ES-I3 (cell line): ENCODE measurements around the gene PGPEP1.

Experiments used
- H3K36me3 ChIP-seq: 2 replicates; pipeline ENCODE4 v1.6.1; 2013; ENCODE audit warnings: mild to moderate bottlenecking, low read length, control low read depth, moderate library complexity; ENCODE audit not compliant: insufficient read depth
- H3K4me1 ChIP-seq: 2 replicates; pipeline ENCODE4 v1.6.1; 2013; ENCODE audit warnings: mild to moderate bottlenecking, control low read depth, low read length; ENCODE audit not compliant: insufficient read depth
- H3K9ac ChIP-seq: 2 replicates; pipeline ENCODE4 v1.6.1; 2013; ENCODE audit warnings: low read depth, mild to moderate bottlenecking, low read length, moderate library complexity
- H3K9me3 ChIP-seq: 2 replicates; pipeline ENCODE4 v1.6.1; 2013; ENCODE audit warnings: mild to moderate bottlenecking, low read length, moderate library complexity; ENCODE audit not compliant: control insufficient read depth, insufficient read depth

The PGPEP1 gene

GRCh38 chr19:18340190-18340989, at the start of gene PGPEP1:
Gene PGPEP1 (plus strand): TSS chr19:18340598. CDS start chr19:18340682, 84 bp downstream.
- Histone ChIP-seq H3K4me1 (peaks cover 8% of the 10 kb centered on the region; the same call in 1 of the 2 replicates), H3K36me3 (no peaks in the 10 kb centered on the region), H3K9ac (peak within 1 kb of the TSS; percentile 78), H3K9me3 (no peaks in the 10 kb centered on the region)

DNA sequence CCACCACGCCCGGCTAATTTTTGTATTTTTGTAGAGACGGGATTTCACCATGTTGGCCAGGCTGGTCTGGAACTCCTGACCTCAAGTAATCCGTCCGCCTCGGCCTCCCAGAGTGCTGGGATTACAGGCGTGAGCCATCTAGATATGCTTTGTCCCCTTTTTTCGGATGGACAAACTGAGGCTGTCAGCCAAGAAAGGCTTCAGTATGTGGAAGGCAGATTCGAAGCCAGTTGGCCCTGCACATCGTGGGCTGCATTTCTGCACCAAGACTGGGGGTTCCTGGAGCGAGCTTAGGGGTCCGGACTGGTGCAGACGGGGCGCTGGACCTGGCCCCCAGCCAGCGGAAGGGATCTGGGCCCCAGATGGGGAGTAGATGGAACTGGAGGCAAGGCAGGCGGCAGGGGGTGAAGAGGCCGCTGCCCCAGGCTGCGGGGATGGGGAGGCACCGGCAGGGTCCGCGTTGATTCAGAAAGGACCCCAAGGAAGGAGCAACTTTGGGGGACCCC, 49.3 kb upstream of the PGPEP1 start:
- Histone ChIP-seq H3K9me3 (no peaks in the 10 kb centered on the region), H3K36me3 (no peaks in the 10 kb centered on the region), H3K4me1 (peaks cover 14% of the 10 kb centered on the region), H3K9ac (peak overlapping the region; percentile 94)

DNA sequence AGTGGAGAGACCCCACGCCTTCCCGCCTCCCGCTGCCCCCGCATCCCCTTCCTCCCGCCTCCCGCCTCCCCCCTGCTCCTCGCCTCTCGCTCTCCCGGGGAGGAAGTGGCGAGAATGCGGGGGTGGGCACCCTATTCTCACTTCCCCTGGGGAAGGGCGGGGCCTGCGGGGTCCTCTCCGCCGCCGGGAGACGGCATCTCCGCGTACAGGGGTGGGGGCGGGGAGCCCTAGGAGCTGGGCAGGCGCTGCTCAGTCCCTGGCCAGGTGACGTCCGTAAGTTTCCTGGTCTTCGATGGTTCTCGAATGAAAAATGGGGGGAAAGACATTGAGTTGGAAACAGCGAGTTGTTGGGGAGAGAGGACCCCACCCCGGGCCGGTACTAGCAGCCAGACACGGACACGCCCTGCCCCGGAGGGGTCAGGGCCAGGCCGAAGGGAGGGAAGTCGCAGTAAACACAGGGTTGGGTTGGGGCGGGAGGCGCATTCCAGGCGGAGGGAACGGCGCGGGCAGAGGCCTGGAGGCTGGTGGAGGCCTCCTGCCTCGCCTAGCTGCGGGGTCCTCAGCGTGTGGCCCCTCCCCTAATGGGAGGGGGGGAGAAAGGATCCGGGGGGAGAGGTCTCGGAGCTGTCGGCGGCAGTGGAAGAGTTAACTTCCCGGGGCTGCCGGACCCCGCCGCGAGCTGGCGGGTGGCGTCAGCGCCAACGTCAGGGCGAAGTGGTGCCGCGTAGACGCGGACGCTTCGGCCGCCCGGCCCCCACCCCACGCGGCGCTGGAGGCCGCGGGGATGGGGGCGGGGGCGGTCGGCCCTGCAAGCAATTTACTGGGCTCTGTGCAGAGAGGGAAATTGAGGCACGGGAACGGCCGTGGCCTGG, 48.6 kb upstream of the PGPEP1 start:
- H3K4me1 ChIP-seq: peaks cover 11% of the 10 kb centered on the region
- H3K36me3 ChIP-seq: no peaks in the 10 kb centered on the region
- H3K9ac ChIP-seq: peak overlapping the region; percentile 94
- no peaks in the 10 kb centered on the region for H3K9me3 ChIP-seq

DNA sequence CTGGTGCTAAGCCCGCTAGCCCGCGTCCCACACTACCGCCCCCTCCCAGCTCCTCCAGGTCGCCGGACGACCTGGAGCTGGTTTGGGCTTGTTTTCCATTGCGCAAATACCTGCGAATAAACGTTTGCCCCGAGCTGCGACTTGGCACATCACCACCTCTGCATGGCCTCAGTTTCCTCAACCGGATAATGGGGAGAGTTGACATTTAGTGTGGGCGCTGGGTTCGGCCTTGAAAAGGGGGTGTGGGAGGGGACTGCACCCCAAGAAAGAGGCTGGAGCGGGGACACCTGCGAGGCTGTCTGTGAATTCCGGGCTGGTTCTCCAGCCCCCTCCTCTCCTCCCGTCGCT, 48.0 kb upstream of the PGPEP1 start:
- H3K9ac ChIP-seq: peak overlapping the region; percentile 94
- H3K36me3 ChIP-seq: no peaks in the 10 kb centered on the region
- peaks cover 11% of the 10 kb centered on the region for H3K4me1 ChIP-seq
- no peaks in the 10 kb centered on the region for H3K9me3 ChIP-seq

DNA sequence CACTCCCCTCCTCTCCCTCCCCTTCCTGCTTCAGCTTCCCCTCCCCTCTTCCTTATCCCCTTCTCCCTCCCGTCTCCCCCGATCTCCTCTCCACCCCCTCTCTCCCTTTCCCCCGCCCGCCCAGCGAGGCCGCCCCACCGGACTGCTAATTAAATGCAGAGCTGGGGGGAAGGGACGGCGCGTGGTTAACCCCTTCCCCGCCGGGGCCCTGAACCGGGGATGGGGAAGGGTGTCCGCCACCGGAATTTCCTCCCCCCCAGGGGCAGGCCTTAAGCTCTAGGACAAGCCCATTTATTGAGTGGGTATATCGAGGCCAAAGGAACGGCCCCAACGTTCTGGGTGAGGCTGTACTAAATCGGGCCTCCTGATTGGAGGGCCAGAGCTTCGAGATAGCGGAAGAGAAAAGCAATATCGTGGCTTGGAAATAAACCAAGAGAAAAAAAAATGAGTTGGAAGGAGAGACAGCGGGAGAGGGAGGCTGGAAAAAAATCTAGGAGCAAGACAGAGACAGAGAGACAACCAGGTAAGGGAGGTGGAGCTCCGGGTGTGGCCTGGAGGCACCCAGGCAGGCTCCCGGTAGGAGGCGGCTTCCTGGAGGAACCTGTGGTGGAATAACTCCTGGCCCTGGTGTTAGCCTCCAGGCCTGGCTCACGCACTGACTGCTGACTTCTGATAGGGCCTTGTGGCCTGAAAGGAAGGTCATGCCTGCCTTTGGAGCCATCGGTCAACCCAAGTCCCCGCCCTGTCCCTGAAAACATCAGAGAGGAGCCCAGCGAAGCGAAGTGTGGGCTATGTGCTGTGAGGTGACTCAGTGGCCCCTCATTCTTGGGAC, 47.4 kb upstream of the PGPEP1 start:
- H3K4me1 ChIP-seq: peaks cover 11% of the 10 kb centered on the region
- H3K9ac ChIP-seq: peak overlapping the region; percentile 94
- H3K9me3 ChIP-seq: no peaks in the 10 kb centered on the region
- H3K36me3 ChIP-seq: no peaks in the 10 kb centered on the region

DNA sequence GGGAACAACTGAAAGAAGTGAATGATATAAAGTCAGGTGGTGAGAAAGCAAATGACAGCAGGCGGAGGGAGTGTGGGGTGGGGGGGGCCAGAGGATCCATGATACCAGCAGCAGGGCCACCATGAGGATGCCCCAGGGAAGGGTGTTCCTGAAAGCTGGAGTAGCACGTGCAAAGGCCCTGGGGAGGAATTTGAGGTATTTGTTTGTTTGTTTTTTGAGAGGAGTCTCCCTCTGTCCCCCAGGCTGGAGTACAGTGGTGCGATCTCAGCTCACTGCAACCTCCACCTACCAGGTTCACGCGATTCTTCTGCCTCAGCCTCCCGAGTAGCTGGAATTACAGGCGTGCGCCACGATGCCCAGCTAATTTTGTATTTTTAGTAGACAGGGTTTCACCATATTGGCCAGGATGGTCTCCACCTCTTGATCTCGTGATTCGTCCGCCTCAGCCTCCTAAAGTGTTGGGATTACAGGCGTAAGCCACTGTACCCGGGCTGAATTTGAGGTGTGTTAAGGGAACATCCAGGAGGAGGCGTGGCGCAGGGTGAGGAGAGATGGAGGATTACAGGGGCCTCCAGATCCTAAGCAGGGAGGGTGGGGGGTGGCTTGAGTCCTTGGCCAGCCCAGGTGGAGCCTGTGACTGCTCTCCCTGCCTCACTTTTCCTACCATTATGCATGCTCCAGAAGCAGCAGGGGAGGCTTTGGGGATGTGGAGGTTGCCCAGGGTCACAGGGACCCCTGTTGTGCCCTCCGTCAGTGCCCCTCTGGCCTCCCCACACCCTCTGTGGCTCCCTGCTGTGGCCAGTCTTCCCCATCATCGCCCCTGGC, 46.5 kb upstream of the PGPEP1 start:
- peaks cover 11% of the 10 kb centered on the region for H3K4me1 ChIP-seq
- no peaks in the 10 kb centered on the region for H3K9me3 ChIP-seq
- no peaks in the 10 kb centered on the region for H3K36me3 ChIP-seq
- peak overlapping the region; percentile 60; the same call in 1 of the 2 replicates for H3K9ac ChIP-seq

DNA sequence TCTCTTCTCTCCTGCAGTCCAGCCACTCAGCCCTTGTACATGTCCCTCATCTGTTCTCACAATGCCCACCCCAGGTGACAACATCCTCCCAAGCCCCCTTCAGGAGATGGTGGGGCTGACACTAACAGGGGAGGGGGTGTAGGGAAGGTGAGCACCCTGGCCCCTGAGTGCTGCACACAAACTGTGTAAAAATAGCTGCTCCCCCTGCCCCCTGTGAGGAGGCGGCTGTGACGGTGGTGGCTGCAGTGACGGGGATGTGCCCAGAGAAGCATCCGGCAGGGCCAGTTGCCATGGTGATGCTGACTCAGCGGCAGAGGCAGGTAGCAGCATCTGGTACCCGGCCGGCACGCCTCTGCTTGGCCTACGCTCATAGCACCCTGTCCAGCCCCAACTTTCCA, 45.9 kb upstream of the PGPEP1 start:
- Histone ChIP-seq H3K9me3 (no peaks in the 10 kb centered on the region), H3K4me1 (peaks cover 11% of the 10 kb centered on the region), H3K36me3 (no peaks in the 10 kb centered on the region), H3K9ac (no peak overlapping the region)

- Histone ChIP-seq H3K9ac (no peak overlapping the region), H3K36me3 (no peaks in the 10 kb centered on the region), H3K4me1 (peaks cover 8% of the 10 kb centered on the region), H3K9me3 (no peaks in the 10 kb centered on the region)
Measured at GRCh38 chr19:18295034-18295451, 45.4 kb upstream of the PGPEP1 start.

- H3K9ac ChIP-seq: no peak overlapping the region
- H3K36me3 ChIP-seq: no peaks in the 10 kb centered on the region
- H3K4me1 ChIP-seq: peaks cover 5% of the 10 kb centered on the region
- H3K9me3 ChIP-seq: no peaks in the 10 kb centered on the region
Measured at GRCh38 chr19:18297308-18297707, 43.1 kb upstream of the PGPEP1 start.

GRCh38 chr19:18298601-18299000, 41.8 kb upstream of the PGPEP1 start:
- peaks cover 5% of the 10 kb centered on the region for H3K4me1 ChIP-seq
- no peaks in the 10 kb centered on the region for H3K9me3 ChIP-seq
- H3K36me3 ChIP-seq: no peaks in the 10 kb centered on the region
- no peak overlapping the region for H3K9ac ChIP-seq

- Histone ChIP-seq H3K9ac (no peak overlapping the region), H3K36me3 (no peaks in the 10 kb centered on the region), H3K9me3 (no peaks in the 10 kb centered on the region), H3K4me1 (no peaks in the 10 kb centered on the region; the same call in 1 of the 2 replicates)
Measured at GRCh38 chr19:18299654-18300053, 40.7 kb upstream of the PGPEP1 start.

DNA sequence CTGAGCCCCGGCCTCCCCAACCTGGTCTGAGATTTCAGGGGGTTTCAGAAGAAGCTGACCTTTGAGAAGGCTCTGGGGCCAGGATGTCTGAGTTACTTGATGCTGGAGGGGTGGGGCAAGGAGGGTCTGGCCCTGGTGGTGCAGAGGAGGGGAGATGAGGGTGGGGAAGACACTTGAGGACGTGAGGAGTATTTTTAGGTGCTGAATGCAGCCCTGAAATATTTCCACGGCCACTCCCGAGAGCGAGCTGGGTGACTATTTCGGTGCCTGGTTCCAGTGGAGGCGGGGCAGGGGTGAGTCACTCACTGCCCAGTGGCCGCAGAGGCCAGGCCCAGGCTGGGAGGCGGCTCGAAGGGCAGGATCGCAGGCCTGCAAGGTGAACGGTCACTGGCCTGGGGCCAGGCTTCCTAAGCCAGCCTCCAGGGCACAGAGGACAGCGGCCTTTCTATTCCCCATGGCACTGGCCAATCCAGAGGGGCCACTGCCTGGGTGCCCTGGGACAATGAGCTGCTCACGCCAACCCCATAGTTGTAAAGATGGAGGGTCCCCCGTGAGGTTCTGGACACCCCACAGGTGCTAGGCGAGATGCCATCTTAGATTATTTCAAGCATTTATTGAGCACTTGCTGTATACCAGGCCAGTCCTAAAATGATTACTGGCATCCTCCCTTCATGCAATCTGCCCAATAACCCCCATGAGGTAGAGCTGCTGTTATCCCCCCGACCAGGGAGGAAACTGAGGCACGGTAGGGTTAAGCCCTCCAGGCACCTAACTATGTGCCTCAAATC, 39.3 kb upstream of the PGPEP1 start:
- peaks cover 6% of the 10 kb centered on the region; the same call in 1 of the 2 replicates for H3K4me1 ChIP-seq
- no peak overlapping the region for H3K9ac ChIP-seq

DNA sequence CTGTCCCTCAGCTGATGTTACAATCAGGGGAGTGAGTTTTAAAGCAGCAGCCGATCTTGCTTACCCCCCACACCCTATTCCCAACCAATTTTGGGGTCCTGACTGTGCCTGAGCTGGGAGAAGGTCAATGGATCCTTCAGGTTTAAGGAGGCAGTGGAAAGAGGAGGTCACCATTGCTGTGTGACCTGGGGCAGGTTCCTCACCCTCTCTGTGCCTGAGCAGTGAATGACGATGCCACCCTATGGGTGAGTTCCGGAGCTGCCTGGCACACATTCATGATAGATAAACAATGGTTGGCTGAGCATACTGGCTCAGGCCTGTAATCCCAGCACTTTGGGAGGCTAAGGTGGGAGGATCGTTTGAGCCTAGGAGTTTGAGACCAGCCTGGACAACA, 38.7 kb upstream of the PGPEP1 start:
- H3K4me1 ChIP-seq: peaks cover 6% of the 10 kb centered on the region; the same call in 1 of the 2 replicates
- no peaks in the 10 kb centered on the region for H3K36me3 ChIP-seq
- H3K9me3 ChIP-seq: no peaks in the 10 kb centered on the region
- no peak overlapping the region for H3K9ac ChIP-seq

More for the DNA sequence above, 39.3 kb upstream of the PGPEP1 start:
- Histone ChIP-seq H3K9me3 (no peaks in the 10 kb centered on the region), H3K36me3 (no peaks in the 10 kb centered on the region)
